Adrenal gland (tissue), 12 donors: Measurements from ENCODE around the gene TBC1D22A. TPM values are rescaled to one million over a fixed set of nuclear protein-coding genes. Genes with fewer than 3 reads are reported as not detected.

Experiments used
- DNase-seq, 7 donors: peaks; one replicate each; pipeline ENCODE4 v3.0.0-alpha.2; 2019 to 2020
- H3K27ac ChIP-seq, 5 donors: fragments of 200-600 bp; sonication (generic) in 4 of 5; 1 replicate in 3 of 5; 2 replicates in 2 of 5; pipeline versions ENCODE4 v1.5.1 to v1.8.0; 2016 to 2020; ENCODE audit warnings: mild to moderate bottlenecking in 1 of 5
- H3K27me3 ChIP-seq: fragments of 200-600 bp; 2 replicates; pipeline ENCODE4 v1.8.0; 2021
- H3K36me3 ChIP-seq, 2 donors: fragments of 200-600 bp; replicated peaks in 1 of 2; 1 replicate in 1 of 2; 2 replicates in 1 of 2; pipeline versions ENCODE4 v1.5.1 to v1.8.0; 2018 to 2022
- H3K4me1 ChIP-seq, 2 donors: fragments of 200-600 bp; replicated peaks in 1 of 2; 1 replicate in 1 of 2; 2 replicates in 1 of 2; pipeline versions ENCODE4 v1.5.1 to v1.8.0; 2018 to 2021
- H3K4me3 ChIP-seq, 4 donors: fragments of 200-600 bp; sonication (generic) in 3 of 4; one replicate each; pipeline ENCODE4 v1.5.1; 2016 to 2018
- H3K9me3 ChIP-seq, 3 donors: fragments of 200-600 bp; sonication (generic) in 1 of 3; replicated peaks in 1 of 3; 1 replicate in 2 of 3; 2 replicates in 1 of 3; pipeline versions ENCODE4 v1.5.1 to v1.8.0; 2016 to 2021
- POLR2A ChIP-seq, 2 donors: fragments of 450-650 bp; IDR thresholded peaks; one replicate each; pipeline ENCODE4 v1.6.1; 2017; ENCODE audit warnings: antibody characterized with exemption in 2 of 2, mild to moderate bottlenecking in 2 of 2, moderate library complexity in 1 of 2
- WGBS, 4 donors: extraction: QIAGEN DNeasy Blood & Tissue Kit in 2 of 4; methylation state at CpG; one replicate each; pipeline versions ENCODE4 v1.1.5 to v1.1.7; 2013 to 2017; 5-methylcytosine and 5-hydroxymethylcytosine counted together
- intact Hi-C, 2 donors: fragments of 100-400 bp; cut with DNase I; formaldehyde crosslinking; loops; one replicate each; pipeline versions ENCODE4 v1.14.1 to v1.15.0; 2022 to 2023
- polyA plus RNA-seq, 3 donors: library from polyadenylated mRNA; stranded (reverse); fragments of 200-250 nt in 2 of 3; fragments of 350-450 nt in 1 of 3; fragmentation: Illumina TruSeq in 1 of 3; extraction: RNeasy Lipid Tissue Mini Kit (QIAGEN cat#74804) in 1 of 3; gene quantifications; one replicate each; pipeline ENCODE4 v1.2.3, GENCODE V29; 2013 to 2014
- total RNA-seq, 9 donors: library from RNA; depleted of rRNA in 4 of 9; stranded (reverse); fragments of >200 nt in 4 of 9; fragments of 120-200 nt in 1 of 9; fragmentation: NEBNext Ultra II Directional in 1 of 9; extraction: Animal tissue kit (Norgen Biotek cat#: 25700) in 1 of 9; gene quantifications; one replicate each; pipeline versions ENCODE4 v1.1.0 to v1.2.4, GENCODE V29; 2013 to 2023
- TF ChIP-seq, protein P1 (sequence below), 6 experiments: fragments of 450-650 bp in 4 of 6; fragments of 200-600 bp in 2 of 6; sonication (generic) in 1 of 6; IDR thresholded peaks; 1 replicate in 5 of 6; 2 replicates in 1 of 6; pipeline versions ENCODE4 v1.5.1 to v1.8.0; 2016 to 2021; ENCODE audit warnings: antibody characterized with exemption in 6 of 6, mild to moderate bottlenecking in 2 of 6, moderate library complexity in 1 of 6
- donor health status: healthy with polysubstance abuse.
- donor health status: Bipolar disorder and iron deficiency.
- donor health status: DM: yes; HTN: yes; CAD: no.
- donor health status: DM: no; HTN: no; CAD: no.
- donor health status: DM: no; HTN: no; CAD: no.
- donor health status: DM: yes; HTN: yes; CAD: no.

Gene TBC1D22A
- total and polyA plus RNA-seq, 12 donors = 11.5 to 44.2 (median 28.1) TPM

DNA sequence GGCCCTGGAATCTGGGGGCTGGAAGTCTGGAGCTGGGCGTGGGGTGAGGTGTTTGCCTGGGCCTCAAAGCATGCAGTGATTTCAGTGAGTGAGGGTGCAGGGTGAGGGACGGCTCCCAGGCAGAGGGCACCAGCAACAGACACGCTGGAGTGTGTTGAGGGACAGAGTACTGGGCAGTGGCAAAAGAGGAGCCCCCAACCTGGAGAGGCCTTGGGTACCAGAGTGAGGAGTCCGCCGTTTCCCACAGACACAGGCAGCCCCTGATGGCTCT lies 12.0 kb upstream of the TBC1D22A start:
- no peak for TF ChIP-seq POLR2A (IDR thresholded peaks at IDR 0.05)
- TF ChIP-seq, protein P1, sequence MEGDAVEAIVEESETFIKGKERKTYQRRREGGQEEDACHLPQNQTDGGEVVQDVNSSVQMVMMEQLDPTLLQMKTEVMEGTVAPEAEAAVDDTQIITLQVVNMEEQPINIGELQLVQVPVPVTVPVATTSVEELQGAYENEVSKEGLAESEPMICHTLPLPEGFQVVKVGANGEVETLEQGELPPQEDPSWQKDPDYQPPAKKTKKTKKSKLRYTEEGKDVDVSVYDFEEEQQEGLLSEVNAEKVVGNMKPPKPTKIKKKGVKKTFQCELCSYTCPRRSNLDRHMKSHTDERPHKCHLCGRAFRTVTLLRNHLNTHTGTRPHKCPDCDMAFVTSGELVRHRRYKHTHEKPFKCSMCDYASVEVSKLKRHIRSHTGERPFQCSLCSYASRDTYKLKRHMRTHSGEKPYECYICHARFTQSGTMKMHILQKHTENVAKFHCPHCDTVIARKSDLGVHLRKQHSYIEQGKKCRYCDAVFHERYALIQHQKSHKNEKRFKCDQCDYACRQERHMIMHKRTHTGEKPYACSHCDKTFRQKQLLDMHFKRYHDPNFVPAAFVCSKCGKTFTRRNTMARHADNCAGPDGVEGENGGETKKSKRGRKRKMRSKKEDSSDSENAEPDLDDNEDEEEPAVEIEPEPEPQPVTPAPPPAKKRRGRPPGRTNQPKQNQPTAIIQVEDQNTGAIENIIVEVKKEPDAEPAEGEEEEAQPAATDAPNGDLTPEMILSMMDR (IDR thresholded peaks at IDR 0.05) = no peak
- intact Hi-C loops = no loop called here
- Histone ChIP-seq H3K36me3 (no peaks in the 10 kb centered on the region), H3K4me1 (peaks cover 24 to 35% of the 10 kb centered on the region in 2 donors), H3K9me3 (no peaks in the 10 kb centered on the region), H3K27ac (peak overlapping the region in 1 of 5 donors; percentile 64), H3K4me3 (no peak overlapping the region), H3K27me3 (no peaks in the 10 kb centered on the region)
- DNase-seq = no peak
- WGBS, 4 donors = 85 to 95% (median 88%) methylated on average over 3 to 5 of the region's 5 CpGs

GRCh38 chr22:46750863-46751443 lies 11.5 kb upstream of the TBC1D22A start:
- Histone ChIP-seq H3K9me3 (no peaks in the 10 kb centered on the region), H3K27ac (peak overlapping the region in 1 of 5 donors; percentile 64), H3K36me3 (no peaks in the 10 kb centered on the region), H3K27me3 (no peaks in the 10 kb centered on the region), H3K4me3 (no peak overlapping the region), H3K4me1 (peaks cover 24 to 35% of the 10 kb centered on the region in 2 donors)
- intact Hi-C loops = no loop called here
- DNase-seq = peak in 1 of 7 donors; percentile 46
- TF ChIP-seq, protein P1 (IDR thresholded peaks at IDR 0.05) = no peak
- TF ChIP-seq POLR2A (IDR thresholded peaks at IDR 0.05) = no peak
- 41 to 47% (median 45%) methylated on average over 10 to 12 of the region's 12 CpGs for WGBS, 4 donors

DNA sequence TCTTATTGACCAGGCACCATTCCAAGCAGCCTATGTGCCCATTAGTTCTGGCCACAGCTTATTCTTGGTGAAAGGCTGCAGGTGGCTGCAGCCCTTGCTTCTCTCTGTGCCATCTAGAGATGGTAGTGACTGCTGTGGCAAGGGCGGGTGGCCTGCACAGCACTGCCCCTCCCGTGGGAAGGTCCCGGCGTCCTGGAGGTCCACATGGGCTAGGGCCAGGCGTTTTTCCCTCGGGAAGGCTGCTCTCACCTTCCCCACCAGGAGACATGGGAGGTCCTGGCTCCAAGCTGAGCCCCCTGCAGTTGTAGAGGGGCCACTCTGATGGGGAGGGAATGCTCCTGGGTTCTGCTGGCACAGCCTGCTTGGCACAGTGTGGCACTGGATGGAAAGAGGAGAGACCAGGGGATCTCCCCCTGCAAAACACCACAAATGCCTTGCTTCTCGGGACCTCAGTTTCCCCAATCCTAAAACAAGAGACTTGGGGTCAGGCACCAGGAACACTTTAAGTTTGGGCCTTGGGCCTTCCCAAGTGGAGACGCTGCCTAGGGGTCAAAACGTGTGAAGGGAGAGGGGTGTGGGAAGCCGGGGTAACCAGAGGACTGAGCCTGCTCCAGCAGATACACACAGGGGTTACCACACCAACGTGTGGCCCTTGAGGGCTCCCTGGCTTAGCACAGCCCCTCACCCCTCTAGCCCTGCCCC lies 10.0 kb upstream of the TBC1D22A start:
- no peaks in the 10 kb centered on the region for H3K36me3 ChIP-seq
- H3K27me3 ChIP-seq = no peaks in the 10 kb centered on the region
- intact Hi-C loops = no loop called here
- TF ChIP-seq, protein P1 (IDR thresholded peaks at IDR 0.05) = no peak
- TF ChIP-seq POLR2A (IDR thresholded peaks at IDR 0.05) = no peak
- no peaks in the 10 kb centered on the region for H3K9me3 ChIP-seq
- H3K4me1 ChIP-seq = peaks cover 24 to 35% of the 10 kb centered on the region in 2 donors
- 69 to 93% (median 84%) methylated on average over 5 to 11 of the region's 11 CpGs for WGBS, 4 donors
- H3K4me3 ChIP-seq = no peak overlapping the region
- peak overlapping the region in 3 of 5 donors; percentile 13 to 99 (median 98) for H3K27ac ChIP-seq
- no peak for DNase-seq

- TF ChIP-seq POLR2A (IDR thresholded peaks at IDR 0.05) = no peak
- TF ChIP-seq, protein P1 (IDR thresholded peaks at IDR 0.05) = no peak
- H3K27ac ChIP-seq = peak overlapping the region in 4 of 5 donors; percentile 91 to 99 (median 96)
- H3K4me1 ChIP-seq = peaks cover 24 to 36% of the 10 kb centered on the region in 2 donors
- 80 to 100% (median 94%) methylated on average over 1 to 6 of the region's 6 CpGs for WGBS, 4 donors
- no peaks in the 10 kb centered on the region for H3K9me3 ChIP-seq
- no peaks in the 10 kb centered on the region for H3K36me3 ChIP-seq
- H3K27me3 ChIP-seq = no peaks in the 10 kb centered on the region
- DNase-seq = no peak
- intact Hi-C loops = no loop called here
- H3K4me3 ChIP-seq = no peak overlapping the region
Measured at GRCh38 chr22:46752988-46753310, 9.5 kb upstream of the TBC1D22A start.
